22Rv1 (cell line): ENCODE measurements around the gene KIF12.

ENCODE experiments used
- CTCF ChIP-seq: fragments of 450-650 bp; IDR thresholded peaks from 2 replicates; pipeline ENCODE4 v1.5.1; 2017; ENCODE audit warnings: mild to moderate bottlenecking
- ZFX ChIP-seq: fragments of 450-650 bp; IDR thresholded peaks from 2 replicates; pipeline ENCODE4 v1.6.1; 2017; ENCODE audit warnings: antibody characterized with exemption, borderline replicate concordance

DNA sequence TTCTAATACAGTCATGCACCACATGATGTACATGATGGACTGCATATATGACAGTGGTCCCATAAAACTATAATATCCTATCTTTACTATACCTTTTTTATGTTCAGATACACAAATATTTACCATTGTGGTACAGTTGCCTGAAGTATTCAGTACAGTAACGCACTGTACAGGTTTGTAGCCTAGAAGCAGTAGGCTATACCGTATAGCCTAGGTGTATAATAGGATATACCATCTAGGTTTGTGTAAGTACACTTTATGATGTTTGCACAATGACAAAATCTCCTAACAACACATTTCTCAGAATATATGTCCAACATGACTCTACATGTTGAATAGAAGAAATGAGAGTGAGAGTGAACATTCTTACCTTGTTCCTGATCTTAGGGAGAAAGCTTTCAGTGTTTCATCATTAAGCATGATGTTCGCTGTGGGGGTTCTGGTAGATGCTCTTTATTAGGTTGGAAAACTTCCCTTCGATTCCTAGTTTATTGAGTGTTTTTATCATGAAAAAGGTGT is 52.8 kb downstream of the KIF12 start:
- TF ChIP-seq CTCF (no peak), ZFX (no peak)
